ENCODE results near the gene ALKBH4.

The ALKBH4 gene

GRCh38 chr7:102453319-102453718, 11.3 kb downstream of the ALKBH4 start:
- DNase-seq: no peak

- no peak for DNase-seq
Measured at GRCh38 chr7:102452451-102452850, 12.2 kb downstream of the ALKBH4 start.

GRCh38 chr7:102451371-102452054, 13.2 kb downstream of the ALKBH4 start:
- DNase-seq: no peak

GRCh38 chr7:102450242-102450641, 14.4 kb downstream of the ALKBH4 start:
- DNase-seq: peak; percentile 73

GRCh38 chr7:102449136-102449535, 15.5 kb downstream of the ALKBH4 start:
- DNase-seq: no peak

GRCh38 chr7:102447311-102447710, 17.4 kb downstream of the ALKBH4 start:
- DNase-seq: no peak

GRCh38 chr7:102446387-102447156, 18.1 kb downstream of the ALKBH4 start:
- no peak for DNase-seq

- no peak for DNase-seq
Measured at GRCh38 chr7:102445674-102446071, 19.0 kb downstream of the ALKBH4 start.

GRCh38 chr7:102444961-102445673, 19.5 kb downstream of the ALKBH4 start:
- no peak for DNase-seq

- no peak for DNase-seq
Measured at GRCh38 chr7:102439963-102440795, 24.5 kb downstream of the ALKBH4 start.

GRCh38 chr7:102436118-102436517, 28.5 kb downstream of the ALKBH4 start:
- DNase-seq: no peak

GRCh38 chr7:102434039-102434486, 30.6 kb downstream of the ALKBH4 start:
- peak; percentile 46 for DNase-seq

- peak; percentile 91 for DNase-seq
Measured at GRCh38 chr7:102433219-102434038, 31.2 kb downstream of the ALKBH4 start, which contains the start of gene ORAI2. ORAI2 (plus strand) TSS chr7:102433575; CDS start chr7:102438957, 5,382 bp downstream.

GRCh38 chr7:102432442-102433218, 32.0 kb downstream of the ALKBH4 start:
- DNase-seq: peak; percentile 21

- peak; percentile 77 for DNase-seq
Measured at GRCh38 chr7:102431617-102432298, 32.9 kb downstream of the ALKBH4 start.

GRCh38 chr7:102429141-102429899, 35.3 kb downstream of the ALKBH4 start:
- no peak for DNase-seq

- no peak for DNase-seq
Measured at GRCh38 chr7:102427019-102427405, 37.7 kb downstream of the ALKBH4 start.

- peak; percentile 78 for DNase-seq
Measured at GRCh38 chr7:102426268-102427018, 38.2 kb downstream of the ALKBH4 start.
